ENCODE measurements around the gene PRR5L. TPM values are rescaled to one million over a fixed set of nuclear protein-coding genes. Genes with fewer than 3 reads are reported as not detected.
A peak's percentile ranks its signal among the peaks of the same experiment; 100 is the strongest.

PRR5L gene
- total and polyA plus RNA-seq, 2 experiments from 2014 or later: 0.70 to 2.6 TPM

DNA sequence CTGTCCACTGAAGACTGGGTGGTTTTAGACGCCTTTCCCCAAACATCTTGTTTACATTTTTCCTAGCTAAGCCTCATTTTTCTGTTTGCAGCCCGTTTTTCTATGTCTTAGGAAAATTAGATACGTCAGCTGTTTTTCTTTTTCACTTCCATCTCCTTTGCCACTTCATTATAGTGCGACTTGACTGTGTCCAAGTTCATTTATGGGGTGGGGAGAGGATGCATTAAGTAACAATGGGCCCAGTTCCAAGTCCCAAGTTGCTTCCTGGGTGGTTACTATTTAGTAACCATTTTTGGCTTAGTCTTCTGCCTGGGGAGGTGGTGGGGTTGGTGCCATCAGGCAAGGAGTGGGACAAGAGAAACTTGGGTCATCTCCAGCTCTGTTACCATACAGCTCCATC, 131.0 kb downstream of the PRR5L start:
- Histone ChIP-seq H3K9me3 (ENCODE audit: low read depth) (no peaks in the 10 kb centered on the region), H3K4me1 (ENCODE audit: low read depth) (no peaks in the 10 kb centered on the region), H3K4me3 (no peak overlapping the region), H3K27me3 (peaks cover 30% of the 10 kb centered on the region), H3K27ac (no peak overlapping the region), H3K36me3 (no peaks in the 10 kb centered on the region)
- DNase-seq (ENCODE audit: low read depth in 1 of 2, low spot score in 1 of 2): peak in 1 of 2 donors; percentile 50
- TF ChIP-seq, protein P1, sequence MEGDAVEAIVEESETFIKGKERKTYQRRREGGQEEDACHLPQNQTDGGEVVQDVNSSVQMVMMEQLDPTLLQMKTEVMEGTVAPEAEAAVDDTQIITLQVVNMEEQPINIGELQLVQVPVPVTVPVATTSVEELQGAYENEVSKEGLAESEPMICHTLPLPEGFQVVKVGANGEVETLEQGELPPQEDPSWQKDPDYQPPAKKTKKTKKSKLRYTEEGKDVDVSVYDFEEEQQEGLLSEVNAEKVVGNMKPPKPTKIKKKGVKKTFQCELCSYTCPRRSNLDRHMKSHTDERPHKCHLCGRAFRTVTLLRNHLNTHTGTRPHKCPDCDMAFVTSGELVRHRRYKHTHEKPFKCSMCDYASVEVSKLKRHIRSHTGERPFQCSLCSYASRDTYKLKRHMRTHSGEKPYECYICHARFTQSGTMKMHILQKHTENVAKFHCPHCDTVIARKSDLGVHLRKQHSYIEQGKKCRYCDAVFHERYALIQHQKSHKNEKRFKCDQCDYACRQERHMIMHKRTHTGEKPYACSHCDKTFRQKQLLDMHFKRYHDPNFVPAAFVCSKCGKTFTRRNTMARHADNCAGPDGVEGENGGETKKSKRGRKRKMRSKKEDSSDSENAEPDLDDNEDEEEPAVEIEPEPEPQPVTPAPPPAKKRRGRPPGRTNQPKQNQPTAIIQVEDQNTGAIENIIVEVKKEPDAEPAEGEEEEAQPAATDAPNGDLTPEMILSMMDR (IDR thresholded peaks at IDR 0.05; ENCODE audit: low read depth, low read length): no peak

- peaks cover 37% of the 10 kb centered on the region for H3K27me3 ChIP-seq
- no peaks in the 10 kb centered on the region for H3K9me3 ChIP-seq (ENCODE audit: low read depth)
- H3K27ac ChIP-seq: no peak overlapping the region
- H3K4me3 ChIP-seq: no peak overlapping the region
- TF ChIP-seq, protein P1 (IDR thresholded peaks at IDR 0.05; ENCODE audit: low read depth, low read length): no peak
- no peak for DNase-seq (ENCODE audit: low read depth in 1 of 2, low spot score in 1 of 2)
- H3K4me1 ChIP-seq (ENCODE audit: low read depth): no peaks in the 10 kb centered on the region
- H3K36me3 ChIP-seq: no peaks in the 10 kb centered on the region
Measured at GRCh38 chr11:36427876-36428275, 131.8 kb downstream of the PRR5L start.

DNA sequence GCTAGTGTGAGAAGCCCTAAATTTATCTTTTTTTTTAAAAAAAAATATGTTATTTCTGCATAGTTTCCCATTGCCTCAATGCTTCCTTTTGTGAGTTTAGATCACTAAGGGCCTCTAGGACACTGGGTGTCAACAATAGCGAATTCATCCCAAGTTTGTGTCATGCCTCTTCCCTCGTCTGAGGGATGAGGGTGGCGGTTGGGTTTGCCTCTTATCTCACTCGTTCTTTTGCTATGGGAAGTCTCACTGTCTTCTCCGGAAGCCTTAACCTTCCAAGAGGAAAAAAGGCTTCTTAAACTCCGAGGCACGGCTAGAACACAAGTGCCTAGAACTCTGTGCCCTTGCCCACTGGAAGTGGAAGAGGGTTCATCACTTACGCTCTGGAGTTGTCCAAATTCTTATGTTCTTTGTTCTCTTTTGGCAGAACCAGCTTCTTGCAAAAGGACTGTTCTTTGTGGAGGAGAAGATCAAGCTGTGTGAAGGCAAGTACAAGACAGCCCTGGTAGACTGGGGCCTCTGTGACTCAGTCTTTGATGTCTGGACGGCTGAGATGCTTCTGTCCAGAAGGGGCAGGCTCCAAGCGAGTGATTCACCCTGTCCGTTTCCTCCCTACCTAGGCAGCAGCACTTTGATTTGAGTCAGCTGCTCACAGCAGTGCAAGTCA, 135.5 kb downstream of the PRR5L start:
- Histone ChIP-seq H3K36me3 (no peaks in the 10 kb centered on the region), H3K4me3 (no peak overlapping the region), H3K4me1 (ENCODE audit: low read depth) (no peaks in the 10 kb centered on the region), H3K27ac (no peak overlapping the region), H3K9me3 (ENCODE audit: low read depth) (no peaks in the 10 kb centered on the region), H3K27me3 (peaks cover 69% of the 10 kb centered on the region)
- peak in 1 of 2 donors; percentile 98 for DNase-seq (ENCODE audit: low read depth in 1 of 2, low spot score in 1 of 2)
- TF ChIP-seq, protein P1 (IDR thresholded peaks at IDR 0.05; ENCODE audit: low read depth, low read length): peak; percentile 30

DNA sequence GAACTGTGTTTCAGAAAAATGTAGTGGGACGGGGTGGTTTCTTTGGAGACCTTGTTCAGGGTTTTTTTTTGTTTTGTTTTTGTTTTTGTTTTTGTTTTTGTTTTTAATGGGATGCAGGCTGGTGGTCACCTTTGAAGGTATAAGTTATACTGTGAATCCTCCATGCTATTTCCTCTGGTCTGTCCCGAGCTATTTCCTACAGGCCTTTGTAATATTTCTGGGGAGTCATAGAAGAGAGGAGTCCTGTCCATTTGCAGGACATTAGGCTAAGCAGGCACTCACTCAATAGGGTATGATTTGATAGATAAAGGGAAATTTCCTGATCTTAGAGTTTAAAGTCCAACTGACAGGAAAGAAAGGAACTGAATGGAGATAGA, 136.0 kb downstream of the PRR5L start:
- no peak for DNase-seq (ENCODE audit: low read depth in 1 of 2, low spot score in 1 of 2)
- Histone ChIP-seq H3K27me3 (peaks cover 70% of the 10 kb centered on the region), H3K4me3 (no peak overlapping the region), H3K4me1 (ENCODE audit: low read depth) (no peaks in the 10 kb centered on the region), H3K27ac (no peak overlapping the region), H3K9me3 (ENCODE audit: low read depth) (no peaks in the 10 kb centered on the region), H3K36me3 (no peaks in the 10 kb centered on the region)
- TF ChIP-seq, protein P1 (IDR thresholded peaks at IDR 0.05; ENCODE audit: low read depth, low read length): no peak

- DNase-seq (ENCODE audit: low read depth in 1 of 2, low spot score in 1 of 2): no peak
- TF ChIP-seq, protein P1 (IDR thresholded peaks at IDR 0.05; ENCODE audit: low read depth, low read length): no peak
- H3K36me3 ChIP-seq: no peaks in the 10 kb centered on the region
- no peak overlapping the region for H3K4me3 ChIP-seq
- H3K9me3 ChIP-seq (ENCODE audit: low read depth): no peaks in the 10 kb centered on the region
- H3K4me1 ChIP-seq (ENCODE audit: low read depth): peaks cover 4% of the 10 kb centered on the region
- peaks cover 70% of the 10 kb centered on the region for H3K27me3 ChIP-seq
- H3K27ac ChIP-seq: no peak overlapping the region
Measured at GRCh38 chr11:36432738-36433137, 136.7 kb downstream of the PRR5L start.
